OCI-LY7 (cell line): ENCODE results near the gene ELK4.

Source experiments
- EZH2phosphoT487 ChIP-seq: fragments of 200-600 bp; sonication (generic); IDR thresholded peaks from 2 replicates; pipeline ENCODE4 v1.6.1; 2018; ENCODE audit warnings: low read depth, borderline replicate concordance, mild to moderate bottlenecking, mixed run types, antibody characterized with exemption, low read length, moderate library complexity, mixed read lengths
- TF ChIP-seq, protein P1 (sequence below): fragments of 200-600 bp; sonication (generic); conservative IDR thresholded peaks from 2 replicates; pipeline ENCODE4 v1.5.1; 2014; ENCODE audit warnings: mild to moderate bottlenecking, antibody characterized with exemption, low read length, moderate library complexity, mixed read lengths

DNA sequence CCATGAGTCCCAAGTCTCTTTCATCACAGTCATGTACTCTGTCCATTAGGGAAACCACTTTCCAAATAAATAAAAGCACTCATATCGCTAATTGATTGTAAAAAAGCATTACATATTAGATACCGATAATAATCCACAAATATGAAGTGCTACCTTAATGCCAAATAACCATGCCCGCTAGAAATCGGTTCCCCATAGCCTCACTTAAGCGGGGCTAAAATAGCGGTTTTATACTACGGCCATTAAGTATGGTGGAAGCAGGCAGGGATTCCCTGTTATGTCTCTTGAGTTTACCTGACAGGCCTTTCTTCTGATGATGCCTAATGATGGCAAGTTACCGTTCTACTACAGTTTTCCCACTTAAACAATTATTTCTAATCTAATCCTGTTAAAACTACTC is 3.9 kb downstream of the ELK4 start:
- TF ChIP-seq, protein P1, sequence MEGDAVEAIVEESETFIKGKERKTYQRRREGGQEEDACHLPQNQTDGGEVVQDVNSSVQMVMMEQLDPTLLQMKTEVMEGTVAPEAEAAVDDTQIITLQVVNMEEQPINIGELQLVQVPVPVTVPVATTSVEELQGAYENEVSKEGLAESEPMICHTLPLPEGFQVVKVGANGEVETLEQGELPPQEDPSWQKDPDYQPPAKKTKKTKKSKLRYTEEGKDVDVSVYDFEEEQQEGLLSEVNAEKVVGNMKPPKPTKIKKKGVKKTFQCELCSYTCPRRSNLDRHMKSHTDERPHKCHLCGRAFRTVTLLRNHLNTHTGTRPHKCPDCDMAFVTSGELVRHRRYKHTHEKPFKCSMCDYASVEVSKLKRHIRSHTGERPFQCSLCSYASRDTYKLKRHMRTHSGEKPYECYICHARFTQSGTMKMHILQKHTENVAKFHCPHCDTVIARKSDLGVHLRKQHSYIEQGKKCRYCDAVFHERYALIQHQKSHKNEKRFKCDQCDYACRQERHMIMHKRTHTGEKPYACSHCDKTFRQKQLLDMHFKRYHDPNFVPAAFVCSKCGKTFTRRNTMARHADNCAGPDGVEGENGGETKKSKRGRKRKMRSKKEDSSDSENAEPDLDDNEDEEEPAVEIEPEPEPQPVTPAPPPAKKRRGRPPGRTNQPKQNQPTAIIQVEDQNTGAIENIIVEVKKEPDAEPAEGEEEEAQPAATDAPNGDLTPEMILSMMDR, result no peak
- TF ChIP-seq EZH2phosphoT487, result no peak
